Gastrocnemius medialis (tissue), 4 donors: ENCODE data around the gene DMXL2.

Experiments
- CTCF ChIP-seq, 5 experiments: fragments of 450-650 bp in 3 of 5; fragments of 200-600 bp in 2 of 5; sonication (generic) in 2 of 5; IDR thresholded peaks in 4 of 5; conservative IDR thresholded peaks in 1 of 5; 1 replicate in 4 of 5; 2 replicates in 1 of 5; pipeline ENCODE4 v1.5.1; 2016 to 2019; ENCODE audit warnings: antibody characterized with exemption in 5 of 5, mild to moderate bottlenecking in 3 of 5, moderate library complexity in 3 of 5
- POLR2A ChIP-seq, 2 donors: fragments of 450-650 bp; IDR thresholded peaks; one replicate each; pipeline ENCODE4 v1.6.1; 2017; ENCODE audit warnings: antibody characterized with exemption in 2 of 2, mild to moderate bottlenecking in 2 of 2, moderate library complexity in 2 of 2

- TF ChIP-seq CTCF (IDR thresholded peaks at IDR 0.05 in 4 of 5, conservative IDR thresholded peaks at IDR 0.05 in 1 of 5), result no peak
- no peak for TF ChIP-seq POLR2A (IDR thresholded peaks at IDR 0.05)
Measured at GRCh38 chr15:51443282-51443914, 179.2 kb downstream of the DMXL2 start.
